Nephron progenitor cell (in vitro differentiated cells): Measurements from ENCODE around the gene SPDYE11.
"Not testable (repeated sequence)": the region's sequence is repeated elsewhere in the genome, so short reads cannot be mapped to it uniquely, and the experiment has no call there.

Experiments
- DNase-seq: peaks from one replicate; pipeline ENCODE4 v3.0.0; 2021
- H3K27ac Mint-ChIP-seq: 2 replicates; pipeline ENCODE4 v1.8.0; 2021; ENCODE audit warnings: mild to moderate bottlenecking, moderate library complexity, mixed read lengths
- H3K27me3 Mint-ChIP-seq: 2 replicates; pipeline ENCODE4 v1.8.0; 2021; ENCODE audit warnings: mild to moderate bottlenecking, low read depth, mixed read lengths; ENCODE audit not compliant: poor library complexity
- H3K36me3 Mint-ChIP-seq: 2 replicates; pipeline ENCODE4 v1.8.0; 2021; ENCODE audit warnings: low read depth, mixed read lengths
- H3K4me1 Mint-ChIP-seq: 2 replicates; pipeline ENCODE4 v1.8.0; 2021; ENCODE audit warnings: mixed read lengths
- H3K4me3 Mint-ChIP-seq: 2 replicates; pipeline ENCODE4 v1.8.0; 2021; ENCODE audit warnings: mild to moderate bottlenecking, moderate library complexity, mixed read lengths
- H3K9me3 Mint-ChIP-seq: 2 replicates; pipeline ENCODE4 v1.8.0; 2021; ENCODE audit warnings: mild to moderate bottlenecking, moderate library complexity, mixed read lengths

SPDYE11 gene

GRCh38 chr7:73057811-73058210 lies at the start of gene SPDYE11:
Gene SPDYE11 (minus strand): TSS chr7:73057911. CDS start chr7:73056111, 1,800 bp downstream.
- not testable (repeated sequence) for H3K27ac Mint-ChIP-seq, H3K27me3 Mint-ChIP-seq, H3K9me3 Mint-ChIP-seq, H3K4me3 Mint-ChIP-seq, DNase-seq, H3K4me1 Mint-ChIP-seq, H3K36me3 Mint-ChIP-seq

- H3K4me1 Mint-ChIP-seq, H3K4me3 Mint-ChIP-seq, H3K27ac Mint-ChIP-seq, H3K36me3 Mint-ChIP-seq, H3K9me3 Mint-ChIP-seq, DNase-seq, H3K27me3 Mint-ChIP-seq: not testable (repeated sequence)
Observed at GRCh38 chr7:73085938-73086337, 28.2 kb upstream of the SPDYE11 start, which contains the start of gene SPDYE9. Gene SPDYE9 (minus strand): TSS chr7:73086038. CDS start chr7:73084238, 1,800 bp downstream.

GRCh38 chr7:73029666-73030065 lies 28.0 kb downstream of the SPDYE11 start, which contains the start of gene SPDYE8:
Gene SPDYE8 (minus strand): TSS chr7:73029766. CDS start chr7:73027966, 1,800 bp downstream.
- not testable (repeated sequence) for H3K27me3 Mint-ChIP-seq, H3K27ac Mint-ChIP-seq, DNase-seq, H3K36me3 Mint-ChIP-seq, H3K4me1 Mint-ChIP-seq, H3K4me3 Mint-ChIP-seq, H3K9me3 Mint-ChIP-seq

- peak overlapping the region; percentile 69 for H3K4me3 Mint-ChIP-seq
- peak; percentile 6 for DNase-seq
- H3K4me1 Mint-ChIP-seq, H3K36me3 Mint-ChIP-seq, H3K27me3 Mint-ChIP-seq, H3K9me3 Mint-ChIP-seq, H3K27ac Mint-ChIP-seq: not testable (repeated sequence)
Observed at GRCh38 chr7:73006491-73006890, 51.2 kb downstream of the SPDYE11 start.

- Mint-ChIP-seq H3K4me3 (peak overlapping the region; percentile 97), H3K27ac (peak overlapping the region; percentile 99)
- H3K9me3 Mint-ChIP-seq, H3K36me3 Mint-ChIP-seq, H3K27me3 Mint-ChIP-seq, H3K4me1 Mint-ChIP-seq: not testable (repeated sequence)
- peak; percentile 88 for DNase-seq
Observed at GRCh38 chr7:73005693-73006447, 51.8 kb downstream of the SPDYE11 start.

GRCh38 chr7:73005356-73005692 lies 52.4 kb downstream of the SPDYE11 start:
- H3K4me3 Mint-ChIP-seq: peak overlapping the region; percentile 97
- DNase-seq: peak; percentile 80
- not testable (repeated sequence) for H3K36me3 Mint-ChIP-seq, H3K27me3 Mint-ChIP-seq, H3K9me3 Mint-ChIP-seq, H3K4me1 Mint-ChIP-seq
- H3K27ac Mint-ChIP-seq: peak overlapping the region; percentile 99

GRCh38 chr7:72997887-72998468 lies 59.7 kb downstream of the SPDYE11 start:
- H3K4me1 Mint-ChIP-seq, H3K36me3 Mint-ChIP-seq, DNase-seq, H3K27me3 Mint-ChIP-seq, H3K4me3 Mint-ChIP-seq, H3K9me3 Mint-ChIP-seq, H3K27ac Mint-ChIP-seq: not testable (repeated sequence)
